Embryonic facial prominence (tissue), 1 donor: ENCODE results near the gene CD164L2.

Experiments used
- DNase-seq: peaks from one replicate; pipeline ENCODE4 v3.0.0-alpha.2; 2016; ENCODE audit errors: extremely low spot score

The CD164L2 gene

GRCh38 chr1:27405074-27405473, 21.9 kb upstream of the CD164L2 start:
- DNase-seq, result no peak

GRCh38 chr1:27403931-27404330, 20.8 kb upstream of the CD164L2 start:
- no peak for DNase-seq

GRCh38 chr1:27403065-27403726, 20.1 kb upstream of the CD164L2 start:
- DNase-seq, result peak; percentile 51

- no peak for DNase-seq
Measured at GRCh38 chr1:27402349-27402754, 19.2 kb upstream of the CD164L2 start.

GRCh38 chr1:27400963-27401341, 17.8 kb upstream of the CD164L2 start:
- DNase-seq, result no peak

- DNase-seq, result no peak
Measured at GRCh38 chr1:27400082-27400962, 17.2 kb upstream of the CD164L2 start.

- no peak for DNase-seq
Measured at GRCh38 chr1:27399251-27400025, 16.3 kb upstream of the CD164L2 start.

- DNase-seq, result no peak
Measured at GRCh38 chr1:27398405-27399149, 15.4 kb upstream of the CD164L2 start.

GRCh38 chr1:27397749-27398148, 14.6 kb upstream of the CD164L2 start:
- no peak for DNase-seq

- no peak for DNase-seq
Measured at GRCh38 chr1:27397110-27397509, 14.0 kb upstream of the CD164L2 start.

- peak; percentile 53 for DNase-seq
Measured at GRCh38 chr1:27395441-27396195, 12.5 kb upstream of the CD164L2 start.

- no peak for DNase-seq
Measured at GRCh38 chr1:27394925-27395324, 11.8 kb upstream of the CD164L2 start.

- DNase-seq, result no peak
Measured at GRCh38 chr1:27394282-27394658, 11.1 kb upstream of the CD164L2 start.

- no peak for DNase-seq
Measured at GRCh38 chr1:27393641-27394281, 10.6 kb upstream of the CD164L2 start.

GRCh38 chr1:27392778-27393635, 9.9 kb upstream of the CD164L2 start:
- no peak for DNase-seq

GRCh38 chr1:27392096-27392777, 9.1 kb upstream of the CD164L2 start, which contains the start of gene GPR3:
Gene GPR3, plus strand, starts transcription at chr1:27392622. Its CDS starts 1,177 bp downstream, at chr1:27393799.
- DNase-seq, result peak; percentile 77

GRCh38 chr1:27391511-27392095, 8.5 kb upstream of the CD164L2 start:
- peak; percentile 56 for DNase-seq

GRCh38 chr1:27388337-27389005, 5.3 kb upstream of the CD164L2 start:
- no peak for DNase-seq
